Astrocyte (in vitro differentiated cells and primary cell): ENCODE measurements around the gene NPHP4. TPM values are rescaled to one million over a fixed set of nuclear protein-coding genes. Genes with fewer than 3 reads are reported as not detected.

Experiments
- DNase-seq: peaks from one replicate; pipeline ENCODE4 v3.0.0-alpha.2; 2010; ENCODE audit warnings: low read depth
- FAIRE-seq: peaks from 2 replicates; lab custom pipeline; 2011; peaks lifted over from hg19 to GRCh38; lab: Jason Lieb, UNC
- H2AFZ ChIP-seq: 2 replicates; pipeline ENCODE4 v1.6.0; 2012; ENCODE audit warnings: low read depth, low read length, inconsistent platforms
- H3K27ac ChIP-seq: 2 replicates; pipeline ENCODE4 v1.5.1; 2011; ENCODE audit warnings: low read depth, low read length, inconsistent platforms
- H3K27me3 ChIP-seq: 2 replicates; pipeline ENCODE4 v1.6.0; 2011; ENCODE audit warnings: low read length, inconsistent platforms; ENCODE audit not compliant: insufficient read depth
- H3K36me3 ChIP-seq: 2 replicates; pipeline ENCODE4 v1.5.1; 2011; ENCODE audit warnings: low read length, inconsistent platforms; ENCODE audit not compliant: insufficient read depth
- H3K4me1 ChIP-seq: 2 replicates; pipeline ENCODE4 v1.5.1; 2011; ENCODE audit warnings: low read length, inconsistent platforms; ENCODE audit not compliant: insufficient read depth
- H3K4me2 ChIP-seq: 2 replicates; pipeline ENCODE4 v1.6.0; 2012; ENCODE audit warnings: low read length, inconsistent platforms
- H3K4me3 ChIP-seq: 2 replicates; pipeline ENCODE4 v1.5.1; 2011; ENCODE audit warnings: low read depth, mild to moderate bottlenecking, low read length, inconsistent platforms; ENCODE audit not compliant: insufficient read depth
- H3K79me2 ChIP-seq: 2 replicates; pipeline ENCODE4 v1.6.0; 2012; ENCODE audit warnings: mild to moderate bottlenecking, low read length, inconsistent platforms; ENCODE audit not compliant: insufficient read depth
- H3K9ac ChIP-seq: 2 replicates; pipeline ENCODE4 v1.6.0; 2012; ENCODE audit warnings: mild to moderate bottlenecking, low read length, inconsistent platforms
- H3K9me3 ChIP-seq: 2 replicates; pipeline ENCODE4 v1.5.1; 2012; ENCODE audit warnings: low read depth, mild to moderate bottlenecking, low read length, inconsistent platforms; ENCODE audit not compliant: insufficient read depth
- H4K20me1 ChIP-seq: 2 replicates; pipeline ENCODE4 v1.6.0; 2012; ENCODE audit warnings: low read length, inconsistent platforms; ENCODE audit not compliant: insufficient read depth
- H3K27ac Mint-ChIP-seq: one replicate; pipeline ENCODE4 v1.8.0; 2021; ENCODE audit warnings: mild to moderate bottlenecking, mixed read lengths; ENCODE audit not compliant: unreplicated experiment
- H3K27me3 Mint-ChIP-seq: one replicate; pipeline ENCODE4 v1.8.0; 2021; ENCODE audit warnings: low read depth, mixed read lengths; ENCODE audit not compliant: unreplicated experiment
- H3K36me3 Mint-ChIP-seq: one replicate; pipeline ENCODE4 v1.8.0; 2021; ENCODE audit warnings: low read depth, mixed read lengths; ENCODE audit not compliant: unreplicated experiment
- H3K4me1 Mint-ChIP-seq: one replicate; pipeline ENCODE4 v1.8.0; 2021; ENCODE audit warnings: low read depth, mixed read lengths; ENCODE audit not compliant: unreplicated experiment
- H3K4me3 Mint-ChIP-seq: one replicate; pipeline ENCODE4 v1.8.0; 2021; ENCODE audit warnings: mild to moderate bottlenecking, moderate library complexity, mixed read lengths; ENCODE audit not compliant: unreplicated experiment
- H3K9me3 Mint-ChIP-seq: one replicate; pipeline ENCODE4 v1.8.0; 2021; ENCODE audit warnings: mild to moderate bottlenecking, mixed read lengths; ENCODE audit not compliant: unreplicated experiment
- CTCF ChIP-seq: IDR thresholded peaks from 2 replicates; pipeline ENCODE4 v1.5.1; 2011; ENCODE audit warnings: low read depth, mild to moderate bottlenecking, inconsistent platforms, low read length, moderate library complexity; ENCODE audit not compliant: insufficient read depth
- EZH2 ChIP-seq: IDR thresholded peaks from 2 replicates; pipeline ENCODE4 v1.6.1; 2012; ENCODE audit warnings: mild to moderate bottlenecking, low read length, inconsistent platforms; ENCODE audit not compliant: insufficient read depth
- total RNA-seq: library from RNA; stranded (reverse); gene quantifications from 2 replicates; pipeline ENCODE4 v1.2.1, GENCODE V29; 2021

NPHP4 gene
- total RNA-seq, 1 donor from 2014 or later: 8.4 TPM

GRCh38 chr1:5864256-5864655, 128.0 kb downstream of the NPHP4 start:
- TF ChIP-seq CTCF (no peak), EZH2 (no peak)
- Mint-ChIP-seq H3K27ac (no peak overlapping the region), H3K9me3 (no peaks in the 10 kb centered on the region), H3K4me1 (no peaks in the 10 kb centered on the region), H3K4me3 (no peak overlapping the region), H3K27me3 (no peaks in the 10 kb centered on the region), H3K36me3 (peaks cover 7% of the 10 kb centered on the region)
- Histone ChIP-seq H3K4me2 (no peak overlapping the region), H3K27me3 (no peaks in the 10 kb centered on the region), H3K4me3 (no peak overlapping the region), H3K9ac (no peak overlapping the region), H2AFZ (no peak overlapping the region), H3K9me3 (peaks cover 6% of the 10 kb centered on the region), H3K4me1 (no peaks in the 10 kb centered on the region), H4K20me1 (peaks cover 9% of the 10 kb centered on the region), H3K36me3 (no peaks in the 10 kb centered on the region), H3K79me2 (no peaks in the 10 kb centered on the region), H3K27ac (no peak overlapping the region)
- no peak for FAIRE-seq
- no peak for DNase-seq

- Histone ChIP-seq H3K9me3 (no peaks in the 10 kb centered on the region), H3K9ac (no peak overlapping the region), H3K27me3 (no peaks in the 10 kb centered on the region), H3K36me3 (no peaks in the 10 kb centered on the region), H3K4me2 (no peak overlapping the region), H3K4me3 (no peak overlapping the region), H2AFZ (no peak overlapping the region), H3K27ac (no peak overlapping the region), H3K79me2 (no peaks in the 10 kb centered on the region), H3K4me1 (no peaks in the 10 kb centered on the region), H4K20me1 (no peaks in the 10 kb centered on the region)
- no peaks in the 10 kb centered on the region for H3K27me3 Mint-ChIP-seq
- H3K36me3 Mint-ChIP-seq: peaks cover 4% of the 10 kb centered on the region
- no peak for TF ChIP-seq CTCF
- no peak for TF ChIP-seq EZH2
- DNase-seq (no peak), FAIRE-seq (no peak)
- no peaks in the 10 kb centered on the region for H3K4me1 Mint-ChIP-seq
- no peak overlapping the region for H3K27ac Mint-ChIP-seq
- H3K9me3 Mint-ChIP-seq: no peaks in the 10 kb centered on the region
- no peak overlapping the region for H3K4me3 Mint-ChIP-seq
Measured at GRCh38 chr1:5863238-5863637, 129.0 kb downstream of the NPHP4 start.

- no peaks in the 10 kb centered on the region for H3K9me3 Mint-ChIP-seq
- peaks cover 4% of the 10 kb centered on the region for H3K36me3 Mint-ChIP-seq
- Histone ChIP-seq H3K36me3 (no peaks in the 10 kb centered on the region), H4K20me1 (no peaks in the 10 kb centered on the region), H3K4me2 (no peak overlapping the region), H3K4me3 (no peak overlapping the region), H3K79me2 (no peaks in the 10 kb centered on the region), H3K27ac (no peak overlapping the region), H2AFZ (no peak overlapping the region), H3K27me3 (no peaks in the 10 kb centered on the region), H3K9ac (no peak overlapping the region), H3K4me1 (no peaks in the 10 kb centered on the region), H3K9me3 (no peaks in the 10 kb centered on the region)
- no peak overlapping the region for H3K4me3 Mint-ChIP-seq
- no peaks in the 10 kb centered on the region for H3K4me1 Mint-ChIP-seq
- no peak for TF ChIP-seq EZH2
- no peak for TF ChIP-seq CTCF
- DNase-seq (no peak), FAIRE-seq (no peak)
- no peak overlapping the region for H3K27ac Mint-ChIP-seq
- H3K27me3 Mint-ChIP-seq: no peaks in the 10 kb centered on the region
Measured at GRCh38 chr1:5861871-5862825, 130.1 kb downstream of the NPHP4 start.
